Measurements from ENCODE around the gene RABGGTA. TPM values are rescaled to one million over a fixed set of nuclear protein-coding genes. Genes with fewer than 3 reads are reported as not detected.
A peak's percentile ranks its signal among the peaks of the same experiment; 100 is the strongest.

RABGGTA gene
- total and polyA plus RNA-seq, 9 of the 15 experiments (the other 6 are each of a cell fraction or from before 2014, with no cell fraction given), result 4.5 to 24.2 (median 15.5) TPM

DNA sequence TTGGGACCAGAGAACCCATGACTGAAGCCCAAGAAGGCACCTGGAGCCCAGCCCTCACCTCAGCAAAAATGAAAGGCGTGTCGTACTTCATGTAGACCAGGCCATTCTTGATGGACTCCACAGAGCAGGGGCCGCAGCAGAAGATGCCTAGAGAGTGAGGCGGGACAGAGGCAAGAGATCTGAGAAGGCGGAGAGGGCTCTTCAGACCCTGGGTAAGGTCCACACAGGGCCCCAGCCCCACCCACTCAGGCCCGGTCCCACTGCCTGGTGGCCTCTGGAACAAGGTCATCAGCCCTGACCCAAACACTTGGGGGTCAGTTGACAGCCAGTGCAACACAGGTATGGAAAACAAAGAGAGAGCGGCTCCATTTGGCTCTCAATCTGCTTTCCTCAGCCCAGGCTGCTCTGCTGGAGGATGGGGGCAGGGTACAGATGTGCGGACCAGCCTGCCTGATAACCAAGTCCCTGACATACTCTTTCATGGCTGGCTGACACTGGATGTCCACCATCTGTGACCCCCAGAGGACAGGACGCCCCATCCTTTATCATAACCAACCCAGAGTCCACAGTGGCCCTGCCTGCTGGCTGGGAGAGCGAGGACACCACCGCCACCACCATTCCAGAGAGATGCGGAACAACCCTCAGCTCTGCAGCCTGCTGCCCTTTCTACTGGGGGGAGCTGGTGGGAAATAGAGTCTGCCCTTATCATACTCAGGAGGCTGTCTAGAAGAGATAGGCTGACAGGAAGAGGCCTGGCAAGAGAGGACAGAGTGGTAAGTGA lies 15.3 kb downstream of the RABGGTA start (continued):
- TF ChIP-seq THRB (CRISPR knock-in tag; conservative IDR thresholded peaks at IDR 0.05) (no peak), SPI1 (IDR thresholded peaks at IDR 0.05; ENCODE audit: borderline replicate concordance, low read depth, low read length) (no peak), ZNF140 (CRISPR knock-in tag; IDR thresholded peaks at IDR 0.05) (no peak), ILF3 (IDR thresholded peaks at IDR 0.05; ENCODE audit: borderline replicate concordance) (no peak), MTA2 (IDR thresholded peaks at IDR 0.05; ENCODE audit: low read depth) (peak; percentile 61; the same call in 1 of the 2 replicates), SIX5 (IDR thresholded peaks at IDR 0.05; ENCODE audit: borderline replicate concordance in 1 of 2, insufficient read depth in 1 of 2, low read depth in 1 of 2, low read length in 2 of 2) (no peak), ZNF830 (CRISPR knock-in tag; IDR thresholded peaks at IDR 0.05) (no peak), NFE2 (IDR thresholded peaks at IDR 0.05; ENCODE audit: low read depth) (no peak; the same call in 1 of the 2 replicates), ZNF507 (tag; conservative IDR thresholded peaks at IDR 0.05) (no peak), CAMTA2 (CRISPR knock-in tag; conservative IDR thresholded peaks at IDR 0.05) (no peak)
- TF ChIP-seq, protein P1, sequence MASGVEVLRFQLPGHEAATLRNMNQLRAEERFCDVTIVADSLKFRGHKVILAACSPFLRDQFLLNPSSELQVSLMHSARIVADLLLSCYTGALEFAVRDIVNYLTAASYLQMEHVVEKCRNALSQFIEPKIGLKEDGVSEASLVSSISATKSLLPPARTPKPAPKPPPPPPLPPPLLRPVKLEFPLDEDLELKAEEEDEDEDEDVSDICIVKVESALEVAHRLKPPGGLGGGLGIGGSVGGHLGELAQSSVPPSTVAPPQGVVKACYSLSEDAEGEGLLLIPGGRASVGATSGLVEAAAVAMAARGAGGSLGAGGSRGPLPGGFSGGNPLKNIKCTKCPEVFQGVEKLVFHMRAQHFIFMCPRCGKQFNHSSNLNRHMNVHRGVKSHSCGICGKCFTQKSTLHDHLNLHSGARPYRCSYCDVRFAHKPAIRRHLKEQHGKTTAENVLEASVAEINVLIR (CRISPR knock-in tag; IDR thresholded peaks at IDR 0.05), result no peak
- TF ChIP-seq, protein P2, sequence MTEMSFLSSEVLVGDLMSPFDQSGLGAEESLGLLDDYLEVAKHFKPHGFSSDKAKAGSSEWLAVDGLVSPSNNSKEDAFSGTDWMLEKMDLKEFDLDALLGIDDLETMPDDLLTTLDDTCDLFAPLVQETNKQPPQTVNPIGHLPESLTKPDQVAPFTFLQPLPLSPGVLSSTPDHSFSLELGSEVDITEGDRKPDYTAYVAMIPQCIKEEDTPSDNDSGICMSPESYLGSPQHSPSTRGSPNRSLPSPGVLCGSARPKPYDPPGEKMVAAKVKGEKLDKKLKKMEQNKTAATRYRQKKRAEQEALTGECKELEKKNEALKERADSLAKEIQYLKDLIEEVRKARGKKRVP (CRISPR knock-in tag; IDR thresholded peaks at IDR 0.05), result no peak
- TF ChIP-seq, protein P3, sequence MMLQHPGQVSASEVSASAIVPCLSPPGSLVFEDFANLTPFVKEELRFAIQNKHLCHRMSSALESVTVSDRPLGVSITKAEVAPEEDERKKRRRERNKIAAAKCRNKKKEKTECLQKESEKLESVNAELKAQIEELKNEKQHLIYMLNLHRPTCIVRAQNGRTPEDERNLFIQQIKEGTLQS (IDR thresholded peaks at IDR 0.05), result no peak
- TF ChIP-seq, protein P3 (CRISPR knock-in tag; conservative IDR thresholded peaks at IDR 0.05), result no peak
- TF ChIP-seq, protein P4, sequence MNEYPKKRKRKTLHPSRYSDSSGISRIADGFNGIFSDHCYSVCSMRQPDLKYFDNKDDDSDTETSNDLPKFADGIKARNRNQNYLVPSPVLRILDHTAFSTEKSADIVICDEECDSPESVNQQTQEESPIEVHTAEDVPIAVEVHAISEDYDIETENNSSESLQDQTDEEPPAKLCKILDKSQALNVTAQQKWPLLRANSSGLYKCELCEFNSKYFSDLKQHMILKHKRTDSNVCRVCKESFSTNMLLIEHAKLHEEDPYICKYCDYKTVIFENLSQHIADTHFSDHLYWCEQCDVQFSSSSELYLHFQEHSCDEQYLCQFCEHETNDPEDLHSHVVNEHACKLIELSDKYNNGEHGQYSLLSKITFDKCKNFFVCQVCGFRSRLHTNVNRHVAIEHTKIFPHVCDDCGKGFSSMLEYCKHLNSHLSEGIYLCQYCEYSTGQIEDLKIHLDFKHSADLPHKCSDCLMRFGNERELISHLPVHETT (CRISPR knock-in tag; conservative IDR thresholded peaks at IDR 0.05 in 1 of 2, IDR thresholded peaks at IDR 0.05 in 1 of 2), result no peak
- TF ChIP-seq, protein P5, sequence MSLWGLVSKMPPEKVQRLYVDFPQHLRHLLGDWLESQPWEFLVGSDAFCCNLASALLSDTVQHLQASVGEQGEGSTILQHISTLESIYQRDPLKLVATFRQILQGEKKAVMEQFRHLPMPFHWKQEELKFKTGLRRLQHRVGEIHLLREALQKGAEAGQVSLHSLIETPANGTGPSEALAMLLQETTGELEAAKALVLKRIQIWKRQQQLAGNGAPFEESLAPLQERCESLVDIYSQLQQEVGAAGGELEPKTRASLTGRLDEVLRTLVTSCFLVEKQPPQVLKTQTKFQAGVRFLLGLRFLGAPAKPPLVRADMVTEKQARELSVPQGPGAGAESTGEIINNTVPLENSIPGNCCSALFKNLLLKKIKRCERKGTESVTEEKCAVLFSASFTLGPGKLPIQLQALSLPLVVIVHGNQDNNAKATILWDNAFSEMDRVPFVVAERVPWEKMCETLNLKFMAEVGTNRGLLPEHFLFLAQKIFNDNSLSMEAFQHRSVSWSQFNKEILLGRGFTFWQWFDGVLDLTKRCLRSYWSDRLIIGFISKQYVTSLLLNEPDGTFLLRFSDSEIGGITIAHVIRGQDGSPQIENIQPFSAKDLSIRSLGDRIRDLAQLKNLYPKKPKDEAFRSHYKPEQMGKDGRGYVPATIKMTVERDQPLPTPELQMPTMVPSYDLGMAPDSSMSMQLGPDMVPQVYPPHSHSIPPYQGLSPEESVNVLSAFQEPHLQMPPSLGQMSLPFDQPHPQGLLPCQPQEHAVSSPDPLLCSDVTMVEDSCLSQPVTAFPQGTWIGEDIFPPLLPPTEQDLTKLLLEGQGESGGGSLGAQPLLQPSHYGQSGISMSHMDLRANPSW (CRISPR knock-in tag; IDR thresholded peaks at IDR 0.05), result no peak

All from K562 (cell line).